Smooth muscle cell of the brain vasculature (primary cell): ENCODE results near the gene CTNNA2.

Experiments
- DNase-seq: peaks from one replicate; pipeline ENCODE4 v3.0.0-alpha.2; 2012; ENCODE audit warnings: low read depth, low spot score

The CTNNA2 gene

DNA sequence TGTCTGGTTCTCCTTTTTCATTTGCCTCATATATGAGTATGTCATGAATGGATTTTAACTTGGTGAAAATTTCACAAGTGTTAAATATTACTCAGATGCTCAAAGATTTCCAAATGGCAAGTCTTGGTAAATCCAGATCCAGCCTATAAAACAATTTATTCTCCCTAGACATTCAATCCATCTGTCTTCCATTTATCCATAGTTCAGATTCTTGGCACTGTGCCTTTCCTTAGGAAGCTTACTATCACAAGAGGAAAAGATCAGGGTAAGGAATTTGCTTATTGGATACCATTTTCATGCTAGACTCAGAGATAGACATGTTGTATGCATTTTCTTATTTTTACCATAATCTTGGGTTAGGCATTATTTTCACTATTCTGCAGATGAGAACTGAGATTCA lies 864.2 kb downstream of the CTNNA2 start:
- DNase-seq: no peak

DNA sequence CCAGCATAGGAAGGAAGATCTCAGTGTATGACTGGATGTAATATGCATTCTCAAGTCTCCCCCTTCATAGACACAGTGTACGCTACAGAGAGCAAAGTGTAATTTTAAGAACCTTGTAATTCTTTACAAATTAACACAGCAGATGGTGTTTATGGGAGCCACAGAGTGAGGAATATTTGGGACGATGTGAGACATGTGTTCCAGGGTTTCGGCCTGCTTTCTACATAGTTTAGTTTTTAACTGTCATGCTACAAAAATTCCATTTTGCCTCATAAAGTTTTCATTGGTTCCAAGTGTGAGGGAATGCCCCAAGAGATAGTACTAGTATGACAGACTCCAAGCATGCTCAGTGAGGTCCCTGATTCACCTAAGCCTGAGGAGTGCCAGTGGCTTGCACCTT lies 867.9 kb downstream of the CTNNA2 start:
- no peak for DNase-seq

DNA sequence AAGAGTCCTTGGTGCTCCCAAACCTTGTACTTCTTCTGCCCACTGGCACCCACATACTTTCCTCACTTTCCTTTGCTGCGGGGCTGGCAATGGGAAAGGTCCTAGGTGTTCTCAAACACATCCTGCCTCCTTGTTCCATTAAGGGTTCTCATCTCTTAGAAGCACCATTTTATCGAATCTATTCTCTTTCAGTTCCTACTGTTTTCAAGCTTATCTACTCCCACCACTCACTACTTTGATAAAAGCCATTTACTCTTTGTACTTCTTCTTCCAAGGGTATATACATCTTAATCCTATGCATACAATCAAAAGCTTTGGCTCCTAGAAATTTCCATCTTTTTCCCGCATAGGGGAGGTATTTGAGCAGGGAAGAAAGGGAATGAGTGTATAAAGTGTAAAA lies 868.8 kb downstream of the CTNNA2 start:
- no peak for DNase-seq

DNA sequence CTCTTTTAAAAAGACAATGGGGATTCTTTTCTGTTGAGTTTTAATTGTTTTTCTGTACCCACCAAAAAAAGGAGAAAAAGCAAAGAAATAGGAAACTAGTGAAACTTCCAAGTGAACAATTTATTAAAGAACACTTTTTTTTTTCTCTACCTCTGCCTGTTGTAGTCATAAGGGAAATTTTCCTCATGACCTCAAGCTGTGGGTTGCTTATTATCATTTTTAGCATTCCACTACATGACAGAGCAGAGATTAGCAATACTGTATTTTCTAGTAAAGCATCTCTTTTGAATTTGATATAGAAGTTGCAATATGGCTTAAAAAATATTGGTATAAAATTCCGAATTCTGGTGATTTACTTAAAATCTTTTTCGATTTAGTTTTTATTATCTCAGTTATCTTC lies 879.6 kb downstream of the CTNNA2 start:
- DNase-seq: no peak

DNA sequence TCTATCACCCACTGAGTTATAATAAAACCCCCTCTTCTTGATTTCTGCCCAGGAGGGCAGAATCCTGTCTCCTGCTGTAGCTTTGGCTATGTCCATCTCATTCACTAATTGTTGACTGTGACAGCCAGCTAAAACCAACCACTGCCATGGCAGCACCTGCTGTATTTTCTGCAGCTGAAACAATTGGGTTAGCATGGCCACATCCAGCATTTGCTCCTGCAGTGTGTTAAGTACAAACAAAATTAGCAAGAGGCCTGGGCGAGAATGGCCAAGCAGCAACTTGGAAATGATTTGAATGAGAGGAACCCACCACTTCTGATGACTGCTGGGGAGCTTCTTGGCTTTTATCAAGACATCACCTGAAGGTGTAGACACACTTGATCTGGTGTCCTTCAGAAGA lies 881.1 kb downstream of the CTNNA2 start:
- DNase-seq: no peak

DNA sequence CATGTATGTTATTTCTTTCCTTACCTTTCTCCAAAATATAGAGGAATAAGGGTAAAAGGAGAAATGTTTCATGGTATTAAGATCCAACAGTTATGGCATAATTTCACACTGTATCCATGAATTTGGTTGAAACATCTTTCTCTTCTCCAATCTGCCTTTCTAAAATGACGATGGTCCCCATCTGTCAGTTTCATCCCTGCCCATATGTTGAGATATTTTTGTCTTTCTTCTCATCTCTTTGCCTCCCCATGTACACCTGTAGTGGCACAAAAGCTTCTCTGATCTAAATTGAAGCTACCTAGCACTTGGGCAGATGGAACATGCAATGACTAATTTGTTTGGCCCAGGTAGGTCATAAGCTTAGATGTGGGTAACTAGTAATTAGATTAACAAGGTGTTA lies 882.4 kb downstream of the CTNNA2 start:
- no peak for DNase-seq

DNA sequence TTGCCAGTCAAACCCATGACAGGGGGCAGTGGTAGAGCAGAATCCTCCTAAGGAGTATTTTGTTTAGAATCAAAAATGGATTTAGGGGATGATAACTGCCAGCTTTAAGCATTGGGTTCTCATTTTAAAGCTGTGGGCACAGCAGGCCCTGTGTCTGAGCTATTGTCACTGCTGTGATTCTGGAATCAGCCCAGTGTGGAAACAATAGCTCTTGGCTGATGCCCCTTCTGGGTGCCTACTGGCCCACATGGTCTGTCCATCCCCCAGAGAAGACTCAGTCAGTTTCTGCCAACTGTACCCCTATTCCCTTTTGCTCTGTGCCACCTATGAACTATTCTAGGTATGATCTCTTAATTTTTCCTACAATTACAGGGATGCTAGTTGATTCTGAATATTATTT lies 883.4 kb downstream of the CTNNA2 start:
- no peak for DNase-seq

DNA sequence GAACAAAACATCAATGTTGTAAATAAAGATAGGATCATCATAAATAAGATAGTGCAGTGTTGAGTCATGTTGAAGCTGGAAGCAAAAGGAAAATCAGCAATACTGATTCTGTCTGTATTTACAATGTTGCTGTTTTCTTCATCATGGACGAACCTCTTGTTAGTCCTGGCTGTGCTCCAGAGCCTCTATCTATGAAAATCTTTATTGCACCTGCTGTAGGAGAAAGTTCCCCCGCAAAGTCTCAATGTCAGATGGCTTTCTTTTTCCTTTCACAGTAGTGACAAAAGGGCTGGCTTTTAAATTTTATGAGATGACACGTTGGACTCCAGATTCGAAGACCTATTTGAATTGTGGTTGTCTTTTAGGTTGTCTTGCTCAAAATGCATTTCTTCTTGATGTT lies 890.2 kb downstream of the CTNNA2 start:
- DNase-seq: no peak

DNA sequence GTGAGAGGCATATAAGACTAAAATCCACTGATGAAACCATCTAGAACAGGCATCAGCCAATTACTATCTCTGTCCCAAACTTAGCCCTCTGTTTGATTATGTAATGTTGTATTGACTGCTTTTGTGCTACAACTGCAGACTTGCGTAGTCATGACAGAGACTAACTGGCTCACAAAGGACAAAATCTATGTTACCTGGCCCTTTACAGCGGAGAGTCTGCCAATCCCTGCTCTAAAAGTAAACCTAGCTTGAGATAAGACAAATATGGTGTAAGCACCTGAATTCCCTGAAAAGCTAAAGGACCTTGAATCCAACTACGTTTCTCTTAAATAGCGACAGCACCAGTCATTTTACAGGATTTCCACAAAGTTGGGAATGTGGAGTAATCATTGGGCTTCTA lies 894.5 kb downstream of the CTNNA2 start:
- no peak for DNase-seq

DNA sequence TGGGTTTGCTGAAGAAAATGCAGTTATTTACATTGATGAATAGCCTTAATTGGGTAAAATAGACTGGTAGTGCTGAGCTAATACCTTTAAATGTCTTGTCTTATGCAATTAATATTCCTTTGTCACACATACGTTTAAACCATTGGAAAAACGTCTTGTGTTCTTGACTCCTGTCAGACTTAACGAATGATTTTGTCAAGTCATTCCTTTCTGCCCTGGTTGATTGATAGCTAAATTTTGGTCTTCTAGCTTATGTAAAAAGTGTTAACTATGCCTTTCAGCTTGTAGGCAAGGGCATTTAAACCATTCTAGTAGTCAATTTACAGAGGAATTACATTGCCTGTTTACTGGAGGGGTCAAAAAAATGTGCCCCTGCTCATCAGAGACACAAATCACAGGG lies 897.5 kb downstream of the CTNNA2 start:
- no peak for DNase-seq

DNA sequence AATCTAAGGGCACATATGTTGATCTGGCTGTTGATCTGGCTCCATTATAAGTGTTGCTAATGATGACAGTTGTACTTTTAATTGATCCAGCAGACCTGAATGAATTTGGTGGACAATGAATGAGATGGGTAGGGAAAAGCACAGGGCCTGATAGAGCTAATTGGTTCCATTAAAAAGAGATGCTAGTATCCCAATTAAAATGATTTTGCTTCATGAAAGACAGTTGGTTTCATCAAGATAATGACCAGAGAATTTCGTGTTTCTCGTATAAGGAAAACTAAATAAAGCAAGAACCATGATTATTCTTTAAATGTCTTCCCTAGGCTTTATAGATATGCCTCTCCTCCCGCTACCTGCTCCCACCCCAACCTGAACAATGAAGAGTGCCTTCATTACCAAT lies 900.3 kb downstream of the CTNNA2 start:
- no peak for DNase-seq

DNA sequence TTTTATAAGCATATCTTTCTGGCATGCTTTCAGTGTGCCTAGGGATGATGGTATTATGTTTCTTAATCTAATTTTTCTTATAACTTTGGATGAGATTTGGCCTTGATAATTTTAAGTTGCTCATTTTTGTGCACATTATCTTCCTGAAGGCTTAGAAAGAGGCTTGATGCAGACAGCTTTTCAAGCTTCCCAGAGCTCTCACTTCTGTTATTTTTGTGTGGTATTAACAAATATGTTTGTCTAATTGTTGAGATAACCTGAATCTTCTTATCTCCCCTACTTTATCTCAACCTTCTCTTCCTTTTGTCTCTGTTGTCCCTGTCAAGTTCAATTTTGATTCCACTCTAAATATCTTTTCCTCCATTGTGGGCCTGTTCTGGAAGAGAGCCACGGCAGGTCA lies 904.9 kb downstream of the CTNNA2 start:
- no peak for DNase-seq

DNA sequence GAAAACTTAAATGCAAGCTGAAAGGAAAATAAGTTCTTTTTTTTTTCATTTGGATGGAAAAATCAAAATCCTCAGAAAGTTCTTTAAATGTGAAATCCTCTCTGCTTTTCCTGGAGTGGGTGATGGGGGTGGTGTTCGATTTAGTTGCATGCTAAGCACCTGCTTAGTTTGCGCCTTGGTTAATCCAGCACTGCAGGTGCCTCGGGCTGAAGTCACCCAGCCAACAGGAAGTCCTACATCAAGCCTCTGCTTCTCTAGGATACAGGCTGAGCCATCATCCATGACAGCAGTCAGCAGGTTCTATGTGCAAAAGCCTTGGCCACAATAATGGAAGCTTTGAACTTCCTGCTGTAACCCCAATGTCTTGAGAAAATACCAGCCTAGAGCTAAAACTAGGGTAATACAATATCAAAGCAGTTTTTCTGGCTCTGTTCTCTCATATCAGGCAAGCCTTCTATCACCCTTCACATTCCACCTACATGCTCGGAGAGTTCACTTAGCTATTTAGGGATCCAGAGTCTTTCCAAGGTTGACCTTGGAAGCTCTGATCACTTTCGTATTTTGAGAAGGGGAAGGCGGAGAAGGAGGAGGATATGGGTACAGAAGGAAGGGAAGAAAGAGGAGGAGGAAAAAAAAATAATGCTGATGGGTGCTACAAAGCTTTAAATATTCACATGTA lies 907.8 kb downstream of the CTNNA2 start:
- no peak for DNase-seq

DNA sequence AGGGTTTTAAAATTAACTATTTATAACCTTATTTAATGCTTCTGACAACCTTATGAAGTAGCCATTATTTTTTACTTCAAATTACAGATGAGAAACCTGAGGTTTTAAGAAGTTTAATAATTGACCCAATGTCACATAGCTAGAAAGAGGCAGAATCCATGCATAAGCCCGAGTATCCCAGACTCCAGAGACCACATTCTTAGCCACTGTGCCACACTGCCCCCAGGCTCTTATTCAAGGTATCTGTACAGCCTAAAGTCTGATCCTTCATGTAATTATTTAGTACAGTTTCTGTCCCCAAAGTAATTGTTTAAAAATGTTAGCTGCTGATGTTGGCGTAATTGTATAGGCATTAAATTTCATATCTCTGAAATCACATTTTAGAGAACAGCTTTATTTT lies 916.4 kb downstream of the CTNNA2 start:
- DNase-seq: no peak

DNA sequence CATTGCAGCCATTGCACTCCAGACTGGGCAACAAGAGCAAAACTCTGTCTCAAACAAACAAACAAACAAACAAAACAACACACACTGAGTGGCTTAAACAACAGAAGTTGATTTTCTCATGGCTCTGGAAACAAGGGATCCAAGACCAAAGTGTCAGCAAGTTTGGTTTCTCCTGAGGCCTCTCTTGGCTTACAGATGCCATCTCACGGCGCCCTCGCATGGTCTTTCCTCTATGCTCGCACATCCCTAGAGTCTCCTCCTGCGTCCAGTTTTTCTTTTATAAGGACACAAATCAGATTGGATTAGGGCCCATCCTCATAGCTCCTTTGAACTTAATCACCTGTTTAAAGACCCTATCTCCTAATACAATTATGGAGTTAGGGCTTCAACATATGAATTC lies 925.1 kb downstream of the CTNNA2 start:
- DNase-seq: no peak

DNA sequence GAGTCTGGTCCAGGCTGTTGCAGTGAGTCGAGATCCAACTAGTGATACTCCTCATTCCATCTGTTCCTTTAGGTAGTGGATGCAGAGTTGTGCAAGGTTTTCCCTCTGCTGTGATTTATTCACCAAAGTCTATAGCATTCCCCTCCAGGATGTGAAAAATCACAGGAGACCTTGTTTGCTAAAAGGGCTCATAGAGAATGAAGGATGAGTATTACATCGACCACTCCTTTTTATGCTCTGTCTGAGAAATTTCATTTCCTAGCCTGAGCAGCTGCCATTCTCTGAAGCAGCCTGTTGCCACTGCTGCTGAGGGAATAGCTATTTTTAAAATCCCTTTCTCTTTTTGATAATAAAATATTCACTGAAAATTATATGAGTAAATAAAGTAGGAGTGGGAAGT lies 925.8 kb downstream of the CTNNA2 start:
- no peak for DNase-seq

DNA sequence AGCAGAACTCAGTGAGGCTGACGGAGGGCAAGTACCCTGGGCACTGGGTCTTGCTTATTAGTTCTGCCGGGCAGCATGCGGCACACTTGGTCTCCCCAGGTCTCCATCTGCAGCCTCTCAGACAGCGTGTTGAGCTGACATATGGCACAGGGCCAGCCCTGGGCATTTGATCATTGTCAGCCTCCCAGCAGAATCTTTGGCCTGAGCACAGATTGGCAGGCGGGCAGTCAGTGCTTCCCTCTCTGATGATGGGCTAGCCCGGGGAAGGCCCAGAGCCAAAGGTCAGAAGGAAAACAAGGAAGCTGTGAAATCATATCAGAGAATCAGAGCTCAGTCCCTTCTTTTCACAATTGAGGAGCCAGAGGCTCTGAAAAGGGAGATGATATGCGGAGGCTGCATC lies 941.8 kb downstream of the CTNNA2 start:
- no peak for DNase-seq

DNA sequence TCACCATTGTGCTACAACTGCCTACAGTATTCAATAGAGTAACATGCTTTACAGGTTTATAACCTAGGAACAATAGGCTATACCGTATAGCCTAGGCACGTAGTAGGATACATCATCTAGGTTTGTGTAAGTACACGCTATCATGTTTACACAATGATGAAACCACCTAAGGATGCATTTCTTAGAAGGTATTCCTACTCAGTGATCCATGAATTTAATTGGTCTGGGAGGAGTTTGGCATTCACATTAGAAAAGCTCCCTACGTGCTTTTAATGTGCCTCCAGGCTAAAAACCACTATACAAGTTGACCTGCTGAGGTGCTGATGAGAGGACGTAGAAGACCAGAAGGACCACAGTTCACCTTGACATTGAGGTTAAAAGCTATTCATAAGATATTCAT lies 946.2 kb downstream of the CTNNA2 start:
- no peak for DNase-seq

DNA sequence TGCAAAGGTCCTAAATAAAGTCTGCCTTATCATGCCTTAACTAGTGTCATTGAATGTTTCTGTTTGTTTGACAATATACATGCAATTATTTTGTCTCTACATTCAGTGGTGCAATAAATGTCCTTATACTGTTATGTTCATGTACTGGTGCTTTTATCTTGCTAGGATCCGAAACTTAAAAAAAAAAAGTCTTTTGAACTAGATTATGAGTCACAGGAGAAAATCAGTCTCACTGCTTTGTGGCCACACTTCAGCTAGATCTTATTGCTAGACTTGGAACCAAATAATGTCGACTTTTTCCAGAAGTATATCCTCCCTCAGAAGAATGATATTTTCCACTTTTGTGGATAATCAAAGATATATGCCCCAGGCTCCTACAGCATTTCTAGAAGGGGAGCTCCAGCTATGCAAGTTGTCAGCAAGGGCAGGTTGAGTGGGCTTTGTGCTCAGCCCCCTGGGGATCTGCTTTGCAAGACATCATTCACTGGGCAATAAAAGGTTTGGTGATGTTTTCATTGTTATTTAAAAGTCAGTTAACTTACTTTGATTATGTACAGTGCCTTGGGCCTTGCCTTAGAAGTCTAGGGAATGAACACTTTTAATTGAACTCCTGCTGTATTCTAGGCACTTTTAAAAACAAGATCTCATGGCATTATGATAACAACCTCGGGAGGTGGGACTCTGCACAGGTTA lies 948.8 kb downstream of the CTNNA2 start:
- DNase-seq: no peak

DNA sequence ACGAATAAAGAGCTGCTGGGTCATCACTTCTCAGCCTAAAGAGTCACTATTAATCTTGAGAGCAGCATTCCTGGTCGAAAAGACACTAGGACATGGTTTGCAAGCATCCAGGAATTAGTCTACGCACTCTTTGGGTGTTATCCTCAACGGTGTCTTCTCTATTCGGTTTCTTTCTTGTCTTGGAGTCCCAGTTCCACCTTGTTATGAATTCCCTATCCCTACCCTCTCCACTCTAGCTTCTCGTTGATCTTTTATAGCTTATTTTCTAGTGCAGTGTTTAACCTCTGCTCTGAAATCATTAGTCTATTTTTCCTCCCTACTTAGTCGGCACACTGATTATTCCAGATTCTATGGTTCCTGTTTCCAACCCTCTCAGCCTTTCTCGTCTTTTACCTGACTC lies 949.8 kb downstream of the CTNNA2 start:
- DNase-seq: no peak

DNA sequence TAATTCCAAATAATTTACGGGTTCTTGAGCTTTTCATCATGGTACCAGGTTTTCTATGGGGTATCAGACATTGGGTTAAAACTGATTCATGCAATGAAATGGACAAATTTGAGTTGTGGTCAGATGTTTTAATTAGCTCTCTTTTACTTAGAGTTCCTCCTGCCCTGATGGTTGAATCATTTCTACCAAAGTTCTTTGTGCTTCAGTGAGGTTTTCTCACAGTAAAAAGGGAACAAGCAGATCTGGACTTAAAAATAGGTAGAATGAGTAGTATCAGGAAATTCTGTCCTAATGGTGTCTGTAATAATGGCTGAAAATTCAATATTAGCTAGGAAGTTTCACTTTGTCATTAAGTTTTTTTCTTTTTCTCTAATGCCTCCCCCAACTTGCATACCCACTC lies 951.4 kb downstream of the CTNNA2 start:
- DNase-seq: no peak

DNA sequence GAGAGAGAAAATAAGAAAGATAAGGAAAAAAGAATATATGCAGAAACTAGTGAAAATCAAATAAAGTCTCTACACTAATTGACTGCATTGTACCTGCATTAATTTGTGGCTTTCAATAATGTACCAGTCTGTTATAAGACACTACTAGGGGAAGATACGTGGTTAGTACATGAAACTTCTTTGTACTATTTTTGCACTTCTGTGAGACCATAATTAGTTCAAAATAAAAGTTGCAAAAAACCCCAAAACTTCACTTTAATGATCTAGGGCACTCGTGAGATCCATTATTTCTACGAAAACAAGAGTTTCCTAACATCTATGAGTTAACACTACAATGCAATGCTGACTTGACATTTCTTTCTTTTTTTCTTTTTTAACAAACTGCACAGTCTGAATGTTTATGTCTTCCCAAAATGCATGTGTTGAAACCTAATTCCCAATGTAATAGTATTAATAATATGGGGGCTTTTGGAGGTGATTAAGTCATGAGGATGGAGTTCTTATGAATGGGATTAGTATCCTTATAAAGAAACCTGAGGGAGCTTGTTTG lies 954.5 kb downstream of the CTNNA2 start:
- DNase-seq: no peak

DNA sequence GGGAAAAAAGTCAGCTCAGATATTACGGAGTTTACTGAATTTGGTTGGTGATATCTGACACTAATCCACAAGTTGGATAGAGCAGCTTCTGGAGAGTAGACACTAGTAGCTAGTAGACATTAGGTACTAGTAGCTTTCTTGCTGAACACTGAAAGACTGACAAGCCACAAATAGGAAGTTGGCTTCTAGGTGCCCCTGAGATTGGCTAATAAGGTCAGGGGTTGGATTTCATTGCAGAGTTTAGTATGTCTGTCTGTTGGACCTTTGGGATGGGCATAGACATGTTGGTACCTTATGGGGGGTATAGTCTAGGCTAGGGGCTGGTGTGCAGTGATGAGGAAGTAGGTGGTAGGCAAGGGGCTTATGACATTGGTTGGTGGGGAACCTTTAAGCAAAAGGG lies 956.6 kb downstream of the CTNNA2 start:
- DNase-seq: no peak

DNA sequence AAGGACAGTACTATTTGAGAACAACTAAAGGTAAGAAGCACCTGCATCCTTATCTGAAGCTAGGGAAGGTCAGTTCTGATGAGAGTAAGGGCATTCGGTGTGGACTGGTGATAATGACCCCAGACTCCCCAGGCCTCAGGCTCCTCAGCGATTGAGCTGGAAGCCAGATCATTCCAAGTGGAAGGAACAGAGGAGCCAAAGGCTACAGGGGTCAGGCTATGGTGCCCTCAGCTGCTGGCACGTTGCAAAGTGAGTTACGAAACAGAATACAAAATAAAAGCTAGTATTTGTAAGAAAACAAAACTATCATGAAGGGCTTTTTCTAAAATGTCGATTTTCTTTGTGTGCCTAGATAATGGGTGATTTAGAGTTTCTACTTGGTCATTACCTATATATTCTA lies 960.2 kb downstream of the CTNNA2 start:
- DNase-seq: no peak
